Measurements from ENCODE around the gene OMG.
"Not testable (repeated sequence)": the region's sequence is repeated elsewhere in the genome, so short reads cannot be mapped to it uniquely, and the experiment has no call there.

OMG gene

GRCh38 chr17:31297090-31297489 is at the start of gene OMG:
OMG (minus strand) TSS chr17:31297239; CDS start chr17:31296331, 908 bp downstream.
- DNase-seq = no peak

DNA sequence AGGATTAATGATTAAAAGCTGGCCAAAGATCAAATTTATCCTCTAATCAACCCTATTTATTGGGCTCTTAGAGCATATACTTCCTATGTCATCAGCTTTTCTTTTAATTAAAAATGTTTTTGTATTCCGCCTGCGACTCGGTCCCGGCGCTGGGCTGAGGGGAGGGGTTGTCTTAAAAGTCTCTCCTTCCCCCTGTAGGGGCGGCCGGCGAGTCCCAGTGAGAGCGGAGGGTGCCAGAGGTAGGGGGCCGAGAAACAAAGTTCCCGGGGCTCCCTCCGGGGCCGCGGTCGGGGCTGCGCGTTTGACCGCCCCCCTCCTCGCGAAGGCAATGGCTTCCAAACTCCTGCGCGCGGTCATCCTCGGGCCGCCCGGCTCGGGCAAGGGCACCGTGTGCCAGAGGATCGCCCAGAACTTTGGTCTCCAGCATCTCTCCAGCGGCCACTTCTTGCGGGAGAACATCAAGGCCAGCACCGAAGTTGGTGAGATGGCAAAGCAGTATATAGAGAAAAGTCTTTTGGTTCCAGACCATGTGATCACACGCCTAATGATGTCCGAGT is 48.2 kb upstream of the OMG start:
- DNase-seq = not testable (repeated sequence)

GRCh38 chr17:31339906-31340661 is 43.0 kb upstream of the OMG start:
- DNase-seq = no peak

DNA sequence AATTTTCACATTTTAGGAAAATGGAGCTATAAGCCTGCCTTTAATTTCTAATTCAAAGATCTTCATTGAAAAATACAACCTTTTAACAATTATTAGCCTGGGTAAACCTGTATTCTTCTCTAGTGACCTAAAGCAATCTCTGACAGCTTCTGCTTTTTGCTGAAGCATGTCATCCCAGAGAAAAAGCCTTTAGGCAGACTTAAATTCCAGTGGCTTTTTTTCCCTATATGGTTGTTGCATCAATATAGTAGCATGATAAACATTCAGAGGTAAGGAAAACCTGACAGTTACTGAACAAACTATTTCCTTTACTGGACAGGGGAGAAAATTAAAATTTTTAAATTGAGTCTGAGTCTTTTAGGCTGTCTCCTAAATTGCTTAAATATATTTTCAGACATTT is 32.2 kb upstream of the OMG start:
- DNase-seq = no peak

DNA sequence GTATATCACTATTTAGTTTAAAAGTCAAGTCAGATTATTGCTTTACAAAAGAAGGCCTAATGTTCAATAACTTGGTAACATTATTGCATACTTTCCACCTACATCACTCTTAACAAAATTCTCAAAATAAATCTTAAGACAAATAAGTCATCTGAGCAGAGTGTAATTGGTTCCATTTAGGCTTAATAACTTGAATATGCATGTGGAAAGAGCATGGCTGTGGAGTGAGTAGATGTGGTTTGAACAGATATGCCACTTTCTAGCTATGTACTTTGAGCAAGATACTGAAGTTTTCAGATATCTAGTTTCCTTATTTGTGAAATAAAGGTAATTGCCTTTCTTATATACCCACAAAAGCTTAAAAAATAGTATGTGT is 31.1 kb upstream of the OMG start:
- no peak for DNase-seq

GRCh38 chr17:31327534-31328159 is 30.6 kb upstream of the OMG start:
- no peak for DNase-seq

GRCh38 chr17:31323551-31323950 is 26.5 kb upstream of the OMG start:
- no peak for DNase-seq

GRCh38 chr17:31321966-31322365 is 24.9 kb upstream of the OMG start:
- DNase-seq = no peak

GRCh38 chr17:31321481-31321880 is 24.4 kb upstream of the OMG start, which contains the start of gene EVI2A:
EVI2A (minus strand) TSS chr17:31321622; CDS start chr17:31319013, 2,609 bp downstream.
- no peak for DNase-seq

DNA sequence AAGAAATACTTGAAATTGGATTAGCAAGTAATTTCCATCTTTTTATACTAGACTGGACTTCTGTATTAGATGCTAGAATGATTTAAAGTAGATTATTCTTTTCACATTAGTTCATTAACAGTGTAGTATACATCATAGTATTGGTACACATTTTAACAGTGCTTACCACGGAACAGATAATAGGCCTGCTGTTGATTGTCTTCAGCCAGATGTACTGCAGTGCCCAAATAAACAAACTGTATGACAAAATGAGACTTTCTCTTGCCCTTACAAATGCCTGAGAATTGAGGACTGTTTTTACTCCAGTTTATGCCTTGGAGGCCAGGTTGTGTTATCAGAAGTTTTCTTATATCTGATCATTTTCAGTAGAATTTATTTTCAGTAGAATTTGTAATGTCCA is 23.8 kb upstream of the OMG start:
- DNase-seq = no peak

GRCh38 chr17:31320241-31320640 is 23.2 kb upstream of the OMG start:
- DNase-seq = no peak

DNA sequence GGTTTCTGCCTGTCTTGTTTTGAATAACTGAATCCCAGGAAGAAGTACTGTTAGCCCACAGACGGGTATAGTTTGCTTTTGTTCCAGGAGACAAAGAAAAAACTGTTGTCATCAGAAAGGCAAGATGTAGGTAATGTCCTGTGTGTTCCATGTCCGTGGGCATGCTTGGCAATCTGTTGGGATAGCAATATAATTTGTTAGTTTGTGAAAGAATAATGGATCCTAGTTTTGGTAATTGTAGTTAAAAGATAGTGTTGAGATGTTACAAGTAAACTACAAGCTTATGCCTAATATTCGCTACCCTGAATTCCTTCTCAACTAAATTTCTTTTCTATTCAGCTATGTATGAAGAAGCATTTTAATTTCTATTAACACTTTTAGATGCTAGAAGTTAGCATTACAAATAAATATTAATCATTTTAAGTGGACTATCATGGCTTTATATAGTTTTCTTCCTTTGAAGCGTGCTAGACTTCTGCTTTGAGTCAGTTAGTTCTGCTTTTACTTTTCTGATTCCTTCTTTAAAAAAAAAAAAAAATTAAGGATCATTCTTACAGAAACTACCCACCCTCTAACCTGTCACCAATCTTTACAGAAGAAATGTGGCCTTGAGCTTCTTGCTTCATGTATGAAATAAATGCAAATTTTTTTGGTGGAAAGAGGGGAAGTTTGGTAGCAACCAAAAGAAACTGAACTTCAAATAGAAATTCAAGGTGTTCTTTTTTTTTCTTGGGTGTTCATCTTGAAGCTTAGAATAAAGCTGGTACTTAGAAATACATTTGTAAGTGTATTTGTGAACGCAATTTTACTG is 22.0 kb upstream of the OMG start:
- DNase-seq = no peak

- no peak for DNase-seq
Measured at GRCh38 chr17:31318298-31318801, 21.3 kb upstream of the OMG start.

- DNase-seq = no peak
Measured at GRCh38 chr17:31314782-31315100, 17.7 kb upstream of the OMG start.

- DNase-seq = no peak
Measured at GRCh38 chr17:31313982-31314781, 17.1 kb upstream of the OMG start, which contains the start of gene EVI2B. EVI2B (minus strand) TSS chr17:31314054; CDS start chr17:31305609, 8,445 bp downstream.

DNA sequence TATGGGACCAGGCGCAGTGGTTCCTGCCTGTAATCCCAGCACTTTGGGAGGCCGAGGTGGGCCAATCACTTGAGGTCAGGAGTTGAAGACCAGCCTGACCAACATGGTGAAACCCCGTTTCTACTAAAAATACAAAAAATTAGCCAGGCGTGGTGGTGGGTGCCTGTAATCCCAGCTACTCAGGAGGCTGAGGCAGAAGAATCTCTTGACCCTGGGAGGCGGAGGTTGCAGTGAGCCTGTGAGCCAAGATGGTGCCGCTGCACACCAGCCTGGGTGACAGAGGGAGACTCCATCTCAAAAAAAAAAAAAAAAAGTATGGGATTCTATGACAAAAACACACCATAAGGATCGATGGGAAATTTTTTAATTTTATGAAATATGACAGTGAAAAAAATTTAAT is 15.2 kb upstream of the OMG start:
- DNase-seq = not testable (repeated sequence)

GRCh38 chr17:31311526-31311925 is 14.5 kb upstream of the OMG start:
- no peak for DNase-seq

- no peak for DNase-seq
Measured at GRCh38 chr17:31310886-31311285, 13.8 kb upstream of the OMG start.

- DNase-seq = no peak
Measured at GRCh38 chr17:31310260-31310659, 13.2 kb upstream of the OMG start.

DNA sequence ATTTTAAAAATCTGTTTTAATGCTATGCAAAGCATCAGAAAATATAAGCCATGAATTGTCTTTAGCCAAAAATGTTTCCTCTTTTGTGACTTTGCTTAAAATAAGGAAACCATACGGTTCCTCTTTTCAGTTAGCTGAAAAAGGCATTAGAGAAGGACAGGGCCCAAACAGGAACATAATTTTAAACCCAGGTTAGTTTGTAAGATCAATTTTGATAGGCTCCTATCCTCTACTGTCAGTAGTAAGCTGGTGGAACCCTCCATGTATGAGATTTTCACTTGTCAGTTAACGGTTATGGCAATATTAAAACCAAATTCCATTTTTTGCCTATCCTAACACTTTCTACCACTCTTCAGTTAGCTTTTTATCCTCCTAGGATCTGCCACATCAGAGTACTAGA is 12.5 kb upstream of the OMG start:
- DNase-seq = no peak

DNA sequence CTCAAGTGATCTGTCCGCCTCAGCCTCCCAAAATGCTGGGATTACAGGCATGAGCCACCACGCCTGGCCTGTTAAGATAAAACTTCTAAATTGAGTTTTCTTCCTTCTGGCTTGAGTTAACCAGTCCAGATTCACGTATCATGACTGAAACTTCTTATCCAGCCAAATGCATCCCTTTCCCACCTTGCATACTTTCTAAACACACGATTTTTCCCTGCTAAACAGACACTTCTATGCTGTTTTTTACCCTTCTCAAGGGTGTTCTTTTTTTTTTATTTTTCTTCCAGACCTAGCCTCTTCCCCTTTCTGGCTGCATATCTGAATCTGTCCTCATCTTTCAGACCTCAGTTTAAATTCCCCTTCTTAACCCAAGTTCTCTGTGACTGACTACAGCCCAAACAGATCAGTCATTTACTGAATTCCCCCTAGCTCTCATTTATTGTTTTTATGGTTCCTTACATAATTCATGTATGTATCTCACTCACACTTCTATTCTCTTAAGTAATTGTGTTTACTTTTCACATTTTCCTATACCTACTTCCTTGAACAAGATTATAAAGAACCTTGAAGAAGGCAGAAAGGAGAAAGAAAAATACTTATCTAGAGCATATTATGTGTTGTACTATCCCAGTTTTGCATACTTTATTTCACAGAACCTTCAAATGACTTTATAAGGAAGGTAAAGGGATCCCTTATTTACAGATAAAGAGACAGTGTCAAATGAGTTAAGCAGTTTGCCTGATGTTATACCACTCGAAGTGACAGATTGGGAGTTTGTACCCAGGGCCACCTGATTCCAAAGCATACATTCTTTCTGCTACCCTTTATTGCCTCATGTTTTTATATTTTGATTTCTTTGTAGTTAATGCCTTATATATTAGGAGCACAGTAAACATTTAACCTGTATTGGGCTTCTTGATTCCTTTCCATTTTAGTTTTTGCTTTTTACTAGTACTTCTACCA is 11.6 kb upstream of the OMG start:
- no peak for DNase-seq

All from NCI-H748 treated with DMSO at 0.1 percent for 48 hours (cell line).